Measurements from ENCODE around the gene SEPTIN2.
"Not testable (repeated sequence)": the region's sequence is repeated elsewhere in the genome, so short reads cannot be mapped to it uniquely, and the experiment has no call there.

The SEPTIN2 gene

GRCh38 chr2:241315879-241316631 lies at the start of gene SEPTIN2:
SEPTIN2 (plus strand) TSS chr2:241315925; CDS start chr2:241324233, 8,308 bp downstream.
- no peak for FAIRE-seq

GRCh38 chr2:241267249-241268067 lies 48.3 kb upstream of the SEPTIN2 start:
- no peak for FAIRE-seq

- no peak for FAIRE-seq
Observed at GRCh38 chr2:241268306-241268705, 47.4 kb upstream of the SEPTIN2 start.

DNA sequence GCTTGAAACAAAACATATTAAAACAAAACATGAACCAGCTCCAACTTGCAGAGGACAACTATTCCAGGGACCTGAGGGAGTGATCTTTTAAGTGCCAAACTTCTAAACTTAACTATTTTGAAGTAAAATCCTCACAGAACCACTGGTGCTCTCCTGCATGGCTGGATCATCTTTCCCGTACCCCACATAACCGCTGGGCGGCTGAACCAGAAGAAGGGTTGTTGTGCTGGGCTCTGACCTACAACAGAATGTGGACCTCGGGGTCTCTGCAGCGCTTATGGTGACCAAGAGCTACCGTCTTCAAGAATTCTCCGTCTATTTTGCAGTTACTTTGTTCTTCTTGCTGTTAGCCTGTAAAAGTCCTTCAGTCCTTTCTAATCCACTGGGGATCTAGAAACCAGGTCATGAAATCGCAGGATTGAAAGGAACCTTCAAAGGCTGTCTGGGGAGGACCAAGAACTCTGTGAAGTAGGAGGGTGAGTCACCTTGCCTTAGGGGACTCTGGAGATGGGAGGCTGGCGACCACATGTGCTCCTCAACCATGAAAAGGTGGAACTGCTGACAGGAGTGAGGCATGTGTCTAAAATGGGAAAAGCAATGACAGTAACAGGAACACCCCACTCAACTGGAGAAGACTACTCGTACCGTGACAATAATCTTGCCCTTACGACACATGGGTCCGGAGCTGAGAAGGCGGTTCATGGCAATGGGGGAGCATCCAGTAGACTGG lies 46.8 kb upstream of the SEPTIN2 start:
- FAIRE-seq, result no peak

DNA sequence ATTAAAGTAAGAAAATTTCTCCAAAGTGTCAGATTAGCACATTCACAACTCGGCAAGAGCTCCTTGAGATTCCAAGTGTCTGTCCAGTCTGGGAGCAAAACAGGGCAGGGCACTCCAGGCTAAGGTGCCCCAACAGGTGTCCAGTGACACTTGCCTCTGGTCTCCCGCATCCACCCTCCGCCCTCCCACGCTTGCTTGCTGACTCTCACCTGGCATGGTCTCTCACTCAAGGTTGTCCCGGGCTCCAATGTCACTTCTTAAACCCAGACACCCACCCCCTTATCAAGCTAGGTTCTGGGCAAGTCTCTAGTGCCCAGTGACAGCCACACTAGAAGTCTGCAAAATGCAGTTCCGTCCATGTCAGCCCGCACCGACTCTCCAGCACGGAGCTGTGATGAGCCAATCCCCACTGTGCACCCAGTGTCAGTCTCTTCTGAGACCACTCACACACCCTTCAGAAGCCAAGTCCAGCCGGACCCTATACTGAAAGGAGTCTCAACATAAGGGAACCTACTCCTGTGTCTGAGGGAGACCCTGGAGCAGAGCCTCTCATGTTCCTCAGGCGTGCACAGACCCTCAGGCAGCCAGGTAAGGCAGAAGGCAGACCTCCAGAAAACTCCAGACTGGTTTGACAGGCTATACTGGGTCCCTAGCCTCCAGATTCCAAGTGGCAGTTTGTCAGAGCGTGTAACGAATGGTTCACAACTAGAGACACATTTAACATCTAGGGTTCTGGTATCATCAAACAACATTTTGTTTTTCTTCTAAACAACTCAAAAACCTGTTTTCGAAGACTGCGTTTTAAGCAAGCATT lies 45.8 kb upstream of the SEPTIN2 start:
- no peak for FAIRE-seq

- FAIRE-seq, result no peak
Observed at GRCh38 chr2:241270531-241270930, 45.2 kb upstream of the SEPTIN2 start.

DNA sequence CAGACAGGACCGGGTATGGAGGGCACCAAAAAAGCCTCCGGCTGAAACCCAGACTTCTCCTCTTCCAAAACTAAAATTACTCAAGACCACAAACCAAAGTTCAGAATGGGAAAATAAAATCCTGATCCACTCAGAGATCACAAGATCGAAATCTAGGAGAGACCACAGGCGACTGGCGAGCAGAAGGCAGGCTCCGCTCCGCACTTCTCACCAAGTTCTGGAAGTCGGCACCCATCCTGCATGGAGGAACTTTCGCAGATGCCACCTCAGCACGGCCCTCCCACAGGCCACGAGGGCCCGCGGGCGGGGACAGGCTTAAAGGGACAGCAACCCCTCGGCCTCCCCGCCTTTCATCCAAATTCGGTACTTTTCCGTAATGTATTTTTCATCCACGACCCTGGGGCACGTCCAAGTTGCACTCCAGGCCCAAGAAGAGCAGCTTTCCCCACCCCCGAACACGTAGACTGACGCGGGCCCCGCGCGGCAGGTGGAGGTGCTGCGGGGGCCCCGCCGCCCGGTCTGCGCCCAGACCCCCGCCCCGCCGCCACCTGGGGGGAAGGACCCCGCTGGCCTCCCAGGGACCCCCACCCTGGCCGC lies 43.9 kb upstream of the SEPTIN2 start:
- no peak for FAIRE-seq

- no peak for FAIRE-seq
Observed at GRCh38 chr2:241272303-241273209, 43.2 kb upstream of the SEPTIN2 start.

DNA sequence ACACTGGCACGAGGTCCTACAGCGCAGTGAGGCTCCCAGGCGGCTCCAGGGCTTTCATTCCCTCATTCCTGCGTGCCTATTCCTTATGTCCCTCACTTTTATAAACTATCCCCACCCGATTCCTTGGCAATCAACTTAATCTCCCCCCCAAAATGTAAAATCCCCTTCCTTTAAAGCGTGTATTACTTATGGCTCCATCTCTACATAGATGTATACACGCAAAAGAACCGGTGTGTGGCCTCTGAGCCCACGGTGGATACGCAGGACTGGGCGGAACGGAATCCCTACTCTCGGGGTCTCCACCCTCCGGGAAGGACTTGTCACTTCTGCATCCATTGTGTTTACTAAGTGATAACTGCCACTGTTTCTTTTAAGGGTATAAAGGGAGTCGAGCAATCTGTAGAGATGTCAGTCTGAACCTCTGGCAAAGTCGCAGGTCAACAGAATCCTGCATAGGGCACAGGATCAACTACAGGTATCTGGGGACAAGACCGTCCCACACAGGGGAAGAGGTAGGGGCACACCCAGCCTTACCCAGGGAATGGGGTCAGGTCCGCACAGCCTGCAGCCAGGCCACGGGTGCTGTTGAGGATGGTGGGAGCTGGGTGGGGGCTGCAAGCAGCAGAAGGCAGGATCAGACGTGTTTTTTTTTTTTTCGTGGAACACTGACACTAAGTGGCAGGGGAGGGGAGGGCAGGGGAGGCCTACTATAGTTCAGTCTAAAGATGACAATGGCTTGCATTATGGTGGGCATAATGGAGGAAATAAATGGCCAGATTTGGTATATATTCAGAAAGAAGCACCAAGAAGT lies 42.3 kb upstream of the SEPTIN2 start:
- FAIRE-seq, result no peak

- FAIRE-seq, result no peak
Observed at GRCh38 chr2:241274127-241274526, 41.6 kb upstream of the SEPTIN2 start.

GRCh38 chr2:241275504-241275903 lies 40.2 kb upstream of the SEPTIN2 start:
- FAIRE-seq, result no peak

GRCh38 chr2:241275910-241276309 lies 39.8 kb upstream of the SEPTIN2 start:
- no peak for FAIRE-seq

- FAIRE-seq, result not testable (repeated sequence)
Observed at GRCh38 chr2:241278306-241278705, 37.4 kb upstream of the SEPTIN2 start.

- FAIRE-seq, result no peak
Observed at GRCh38 chr2:241279413-241279812, 36.3 kb upstream of the SEPTIN2 start.

DNA sequence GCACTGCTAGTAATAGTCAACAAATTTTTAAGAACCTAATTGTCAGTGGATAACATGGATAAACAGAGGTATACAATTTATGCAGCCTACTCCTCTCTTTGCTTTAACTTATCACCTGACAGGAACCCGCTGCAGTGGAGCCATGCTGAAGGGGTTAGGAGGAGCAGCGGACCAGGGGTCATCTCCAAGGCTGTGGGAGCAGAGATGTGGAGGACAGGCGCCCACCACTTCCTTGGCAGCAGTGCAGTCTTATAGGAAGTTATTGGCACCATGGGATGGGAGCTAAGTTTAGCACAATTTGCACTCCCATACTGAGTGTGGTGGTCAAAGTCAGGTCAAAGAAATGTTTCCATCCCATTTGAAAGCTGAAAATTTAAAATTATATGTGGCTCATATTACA lies 35.9 kb upstream of the SEPTIN2 start:
- FAIRE-seq, result no peak

GRCh38 chr2:241280291-241280690 lies 35.4 kb upstream of the SEPTIN2 start:
- FAIRE-seq, result no peak

GRCh38 chr2:241282555-241282954 lies 33.2 kb upstream of the SEPTIN2 start:
- FAIRE-seq, result no peak

- FAIRE-seq, result no peak
Observed at GRCh38 chr2:241285596-241285995, 30.1 kb upstream of the SEPTIN2 start.

- FAIRE-seq, result no peak
Observed at GRCh38 chr2:241286348-241287090, 29.2 kb upstream of the SEPTIN2 start.

Data from TTC549 (cell line).